ENCODE measurements around the gene TMEM132C. TPM values are rescaled to one million over a fixed set of nuclear protein-coding genes. Genes with fewer than 3 reads are reported as not detected.

The TMEM132C gene
- total RNA-seq, 4 donors from 2014 or later = 2.0 to 3.7 (median 3.0) TPM

GRCh38 chr12:128312661-128313060, 45.7 kb downstream of the TMEM132C start:
- no peak for DNase-seq (ENCODE audit: low spot score in 2 of 2)
- intact Hi-C loops (cut with DNase I; ENCODE audit: low total_unique reads) = no loop called here
- WGBS, 2 donors = 67 to 91% methylated on average over 2 of the region's 2 CpGs
- H3K4me3 ChIP-seq (ENCODE audit: low read depth, poor library complexity, severe bottlenecking) = no peak overlapping the region
- TF ChIP-seq CTCF (IDR thresholded peaks at IDR 0.05) (no peak), POLR2A (IDR thresholded peaks at IDR 0.05) (no peak)

DNA sequence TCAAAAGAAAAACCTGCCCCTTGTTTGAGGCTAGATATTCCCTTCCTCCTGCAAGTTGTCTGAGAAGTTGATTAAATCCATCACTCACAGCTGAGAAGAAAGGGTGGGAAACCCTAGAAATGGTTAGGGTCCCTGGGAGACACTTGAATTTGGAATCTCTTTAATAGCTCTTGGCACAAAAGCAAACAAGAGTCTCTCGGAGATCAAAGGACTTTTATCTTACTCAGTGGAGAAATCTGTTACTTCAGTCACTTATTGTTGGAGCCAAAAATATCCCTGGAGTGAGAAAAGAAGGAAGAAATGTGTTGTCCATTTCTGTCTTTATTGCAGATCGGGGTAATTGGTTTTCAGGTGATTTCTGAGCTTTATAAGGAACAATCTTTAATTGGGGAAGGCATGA, 47.0 kb downstream of the TMEM132C start:
- intact Hi-C loops (cut with DNase I; ENCODE audit: low total_unique reads) = no loop called here
- no peak for DNase-seq (ENCODE audit: low spot score in 2 of 2)
- TF ChIP-seq CTCF (IDR thresholded peaks at IDR 0.05) (no peak), POLR2A (IDR thresholded peaks at IDR 0.05) (no peak)
- 38 to 47% methylated on average over 2 of the region's 2 CpGs for whole genome bisulfite sequencing, 2 donors
- no peak overlapping the region for H3K4me3 ChIP-seq (ENCODE audit: low read depth, poor library complexity, severe bottlenecking)

- intact Hi-C loops (cut with DNase I; ENCODE audit: low total_unique reads) = no loop called here
- H3K4me3 ChIP-seq (ENCODE audit: low read depth, poor library complexity, severe bottlenecking) = no peak overlapping the region
- DNase-seq (ENCODE audit: low spot score in 2 of 2) = no peak
- 70 to 79% methylated on average over 3 of the region's 3 CpGs for WGBS, 2 donors
- no peak for TF ChIP-seq CTCF (IDR thresholded peaks at IDR 0.05)
- TF ChIP-seq POLR2A (IDR thresholded peaks at IDR 0.05) = no peak
Measured at GRCh38 chr12:128314611-128315010, 47.6 kb downstream of the TMEM132C start.

GRCh38 chr12:128316078-128316477, 49.1 kb downstream of the TMEM132C start:
- 72 to 73% methylated on average over 6 of the region's 6 CpGs for WGBS, 2 donors
- no peak for DNase-seq (ENCODE audit: low spot score in 2 of 2)

GRCh38 chr12:128316973-128317526, 50.1 kb downstream of the TMEM132C start:
- no peak for DNase-seq (ENCODE audit: low spot score in 2 of 2)
- no peak overlapping the region for H3K4me3 ChIP-seq (ENCODE audit: low read depth, poor library complexity, severe bottlenecking)
- intact Hi-C loops (cut with DNase I; ENCODE audit: low total_unique reads) = no loop called here
- WGBS, 2 donors = 31 to 36% methylated on average over 4 of the region's 4 CpGs
- no peak for TF ChIP-seq CTCF (IDR thresholded peaks at IDR 0.05)
- TF ChIP-seq POLR2A (IDR thresholded peaks at IDR 0.05) = no peak

More at GRCh38 chr12:128316078-128316477, 49.1 kb downstream of the TMEM132C start:
- intact Hi-C loops (cut with DNase I; ENCODE audit: low total_unique reads) = no loop called here
- TF ChIP-seq POLR2A (IDR thresholded peaks at IDR 0.05) (no peak), CTCF (IDR thresholded peaks at IDR 0.05) (no peak)
- H3K4me3 ChIP-seq (ENCODE audit: low read depth, poor library complexity, severe bottlenecking) = no peak overlapping the region

DNA sequence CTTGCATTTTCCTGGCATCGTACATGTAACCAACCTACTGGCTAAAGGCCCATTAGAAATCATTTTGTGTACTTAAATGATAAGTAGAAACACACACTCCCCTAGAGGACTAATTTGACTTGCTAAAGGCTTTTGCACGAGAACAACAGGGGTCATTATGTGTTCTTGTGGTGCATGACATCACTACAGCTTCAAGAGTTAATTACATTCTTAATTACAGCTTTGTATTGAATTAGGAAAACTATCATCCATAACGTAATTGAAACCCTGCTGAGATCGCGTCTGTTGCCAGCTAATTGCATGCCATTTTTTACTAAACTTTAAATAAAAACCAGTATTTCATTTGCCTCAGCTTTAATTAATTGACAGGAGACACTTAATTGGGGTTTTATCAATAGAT, 51.4 kb downstream of the TMEM132C start:
- 51 to 59% methylated on average over 5 of the region's 5 CpGs for WGBS, 2 donors
- H3K4me3 ChIP-seq (ENCODE audit: low read depth, poor library complexity, severe bottlenecking) = no peak overlapping the region
- intact Hi-C loops (cut with DNase I; ENCODE audit: low total_unique reads) = no loop called here
- no peak for DNase-seq (ENCODE audit: low spot score in 2 of 2)
- no peak for TF ChIP-seq CTCF (IDR thresholded peaks at IDR 0.05)
- no peak for TF ChIP-seq POLR2A (IDR thresholded peaks at IDR 0.05)

All from lower leg skin (tissue), 4 donors.